Inferior parietal cortex (tissue), 1 donor: ENCODE results near the gene ERGIC1.
"Not testable (repeated sequence)": the region's sequence is repeated elsewhere in the genome, so short reads cannot be mapped to it uniquely, and the experiment has no call there.

ENCODE experiments used
- DNase-seq: peaks from one replicate; pipeline ENCODE4 v3.0.0-alpha.2; 2016; ENCODE audit errors: extremely low spot score

The ERGIC1 gene

GRCh38 chr5:172864171-172864570, 30.1 kb downstream of the ERGIC1 start:
- DNase-seq, result not testable (repeated sequence)

GRCh38 chr5:172864747-172865146, 30.7 kb downstream of the ERGIC1 start:
- DNase-seq, result no peak

- no peak for DNase-seq
Observed at GRCh38 chr5:172866378-172866777, 32.3 kb downstream of the ERGIC1 start.

- no peak for DNase-seq
Observed at GRCh38 chr5:172866802-172867748, 33.0 kb downstream of the ERGIC1 start.

GRCh38 chr5:172867761-172868435, 33.8 kb downstream of the ERGIC1 start:
- peak; percentile 42 for DNase-seq

- peak; percentile 48 for DNase-seq
Observed at GRCh38 chr5:172868436-172868923, 34.4 kb downstream of the ERGIC1 start.

- DNase-seq, result peak; percentile 79
Observed at GRCh38 chr5:172868924-172869591, 35.0 kb downstream of the ERGIC1 start.

GRCh38 chr5:172869691-172870090, 35.6 kb downstream of the ERGIC1 start:
- no peak for DNase-seq

GRCh38 chr5:172870291-172870714, 36.3 kb downstream of the ERGIC1 start:
- no peak for DNase-seq

GRCh38 chr5:172870715-172871461, 36.8 kb downstream of the ERGIC1 start:
- no peak for DNase-seq

- no peak for DNase-seq
Observed at GRCh38 chr5:172871536-172871935, 37.5 kb downstream of the ERGIC1 start.

- no peak for DNase-seq
Observed at GRCh38 chr5:172871982-172872381, 37.9 kb downstream of the ERGIC1 start.

GRCh38 chr5:172872997-172873491, 39.0 kb downstream of the ERGIC1 start:
- DNase-seq, result peak; percentile 71

- no peak for DNase-seq
Observed at GRCh38 chr5:172873513-172873912, 39.5 kb downstream of the ERGIC1 start.

- no peak for DNase-seq
Observed at GRCh38 chr5:172874647-172875504, 40.8 kb downstream of the ERGIC1 start.

GRCh38 chr5:172875505-172876279, 41.6 kb downstream of the ERGIC1 start:
- no peak for DNase-seq

- no peak for DNase-seq
Observed at GRCh38 chr5:172876578-172876977, 42.5 kb downstream of the ERGIC1 start.

GRCh38 chr5:172877466-172878260, 43.6 kb downstream of the ERGIC1 start:
- DNase-seq, result no peak

GRCh38 chr5:172878585-172878932, 44.5 kb downstream of the ERGIC1 start:
- no peak for DNase-seq
